Nephron (organoid): ENCODE measurements around the gene KIF21A.

Source experiments
- H3K27ac Mint-ChIP-seq, 3 experiments: 2 replicates each; pipeline ENCODE4 v1.8.0; 2020; ENCODE audit warnings: mixed read lengths in 3 of 3, mild to moderate bottlenecking in 2 of 3, moderate library complexity in 1 of 3
- H3K27me3 Mint-ChIP-seq: 2 replicates; pipeline ENCODE4 v1.8.0; 2021; ENCODE audit warnings: low read depth, mild to moderate bottlenecking, moderate library complexity, mixed read lengths
- H3K36me3 Mint-ChIP-seq: 2 replicates; pipeline ENCODE4 v1.8.0; 2020; ENCODE audit warnings: low read depth, mixed read lengths
- H3K4me1 Mint-ChIP-seq: 2 replicates; pipeline ENCODE4 v1.8.0; 2020; ENCODE audit warnings: mixed read lengths
- H3K4me3 Mint-ChIP-seq, 3 experiments: 2 replicates each; pipeline ENCODE4 v1.8.0; 2020; ENCODE audit warnings: mild to moderate bottlenecking in 3 of 3, mixed read lengths in 3 of 3, moderate library complexity in 2 of 3
- H3K9me3 Mint-ChIP-seq: 2 replicates; pipeline ENCODE4 v1.8.0; 2020; ENCODE audit warnings: mixed read lengths
- TF ChIP-seq, protein P1 (sequence below), 3 experiments: fragments of 200-600 bp; sonication (generic); IDR thresholded peaks; one replicate each; pipeline ENCODE4 v1.5.0; 2021; ENCODE audit warnings: antibody characterized with exemption in 3 of 3; ENCODE audit not compliant: unreplicated experiment in 3 of 3

KIF21A gene

DNA sequence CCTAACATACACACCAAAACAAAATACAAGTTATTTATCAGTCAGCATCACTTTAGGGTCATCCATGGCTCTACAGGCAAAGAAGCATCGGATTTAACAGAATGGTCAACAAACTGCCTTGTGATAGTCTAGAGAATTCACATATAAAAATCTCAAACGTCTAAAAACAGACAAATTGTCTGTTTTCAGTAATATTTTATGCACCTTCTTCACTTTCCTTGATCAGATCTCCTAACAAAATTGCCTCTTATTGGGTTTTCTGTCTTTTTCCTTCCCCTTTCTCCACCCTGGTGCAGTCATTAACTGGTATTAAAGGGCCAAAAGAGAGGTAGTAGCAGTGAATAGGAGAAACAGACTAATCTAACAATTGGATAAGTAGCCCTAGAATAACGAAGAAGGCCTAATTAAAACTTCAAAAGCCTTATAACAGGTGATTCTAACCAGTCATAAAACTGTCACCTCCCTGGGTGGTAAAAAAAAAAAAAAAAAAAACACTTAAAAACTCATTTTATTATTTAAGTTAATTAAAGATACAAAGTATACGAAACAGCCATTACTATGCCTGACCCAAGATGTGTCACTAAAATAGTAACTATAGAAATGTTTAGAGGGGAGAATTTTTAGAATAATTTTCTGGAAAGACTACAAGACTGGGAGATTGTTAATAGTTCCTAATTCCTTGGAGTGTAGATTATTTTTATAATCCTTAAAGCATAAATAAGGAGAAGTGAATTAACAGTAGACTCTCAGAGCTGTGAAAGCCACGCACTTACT, 1.5 kb downstream of the KIF21A start:
- no peaks in the 10 kb centered on the region for H3K36me3 Mint-ChIP-seq
- TF ChIP-seq, protein P1, sequence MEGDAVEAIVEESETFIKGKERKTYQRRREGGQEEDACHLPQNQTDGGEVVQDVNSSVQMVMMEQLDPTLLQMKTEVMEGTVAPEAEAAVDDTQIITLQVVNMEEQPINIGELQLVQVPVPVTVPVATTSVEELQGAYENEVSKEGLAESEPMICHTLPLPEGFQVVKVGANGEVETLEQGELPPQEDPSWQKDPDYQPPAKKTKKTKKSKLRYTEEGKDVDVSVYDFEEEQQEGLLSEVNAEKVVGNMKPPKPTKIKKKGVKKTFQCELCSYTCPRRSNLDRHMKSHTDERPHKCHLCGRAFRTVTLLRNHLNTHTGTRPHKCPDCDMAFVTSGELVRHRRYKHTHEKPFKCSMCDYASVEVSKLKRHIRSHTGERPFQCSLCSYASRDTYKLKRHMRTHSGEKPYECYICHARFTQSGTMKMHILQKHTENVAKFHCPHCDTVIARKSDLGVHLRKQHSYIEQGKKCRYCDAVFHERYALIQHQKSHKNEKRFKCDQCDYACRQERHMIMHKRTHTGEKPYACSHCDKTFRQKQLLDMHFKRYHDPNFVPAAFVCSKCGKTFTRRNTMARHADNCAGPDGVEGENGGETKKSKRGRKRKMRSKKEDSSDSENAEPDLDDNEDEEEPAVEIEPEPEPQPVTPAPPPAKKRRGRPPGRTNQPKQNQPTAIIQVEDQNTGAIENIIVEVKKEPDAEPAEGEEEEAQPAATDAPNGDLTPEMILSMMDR (IDR thresholded peaks at IDR 0.05; ENCODE audit: unreplicated experiment in 3 of 3) = no peak
- H3K27ac Mint-ChIP-seq = peak overlapping the region; percentile 10 to 93 (median 67)
- peaks cover 17% of the 10 kb centered on the region for H3K27me3 Mint-ChIP-seq
- peaks cover 10% of the 10 kb centered on the region for H3K4me1 Mint-ChIP-seq
- peak overlapping the region; percentile 87 to 93 (median 88) for H3K4me3 Mint-ChIP-seq
- H3K9me3 Mint-ChIP-seq = no peaks in the 10 kb centered on the region

GRCh38 chr12:39440781-39441180, 2.1 kb downstream of the KIF21A start:
- peak overlapping the region in 2 of 3 experiments; percentile 10 to 57 for H3K27ac Mint-ChIP-seq
- H3K4me3 Mint-ChIP-seq = peak overlapping the region; percentile 87 to 93 (median 88)
- H3K36me3 Mint-ChIP-seq = no peaks in the 10 kb centered on the region
- H3K4me1 Mint-ChIP-seq = peaks cover 10% of the 10 kb centered on the region
- TF ChIP-seq, protein P1 (IDR thresholded peaks at IDR 0.05; ENCODE audit: unreplicated experiment in 3 of 3) = no peak
- H3K27me3 Mint-ChIP-seq = peaks cover 17% of the 10 kb centered on the region
- H3K9me3 Mint-ChIP-seq = no peaks in the 10 kb centered on the region

DNA sequence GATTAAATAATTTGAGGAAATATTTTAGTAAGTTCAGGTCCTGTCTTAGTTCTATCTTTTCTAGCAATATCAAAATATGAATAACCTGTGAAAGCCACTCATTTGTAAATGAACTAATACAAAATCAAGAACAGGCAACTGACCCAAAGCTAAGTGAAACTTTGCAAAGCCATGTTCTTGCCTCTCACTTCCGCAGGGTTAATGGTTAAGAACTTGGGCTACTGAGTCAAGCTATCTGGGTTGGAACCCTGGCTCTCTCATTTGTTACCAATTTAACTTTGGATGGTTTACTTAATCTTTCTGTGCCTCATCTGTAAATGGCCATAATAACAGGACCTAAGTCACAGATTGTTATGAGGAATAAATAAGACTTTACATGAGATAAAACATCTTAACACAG, 2.8 kb downstream of the KIF21A start:
- peak overlapping the region in 1 of 3 experiments; percentile 54 for H3K27ac Mint-ChIP-seq

DNA sequence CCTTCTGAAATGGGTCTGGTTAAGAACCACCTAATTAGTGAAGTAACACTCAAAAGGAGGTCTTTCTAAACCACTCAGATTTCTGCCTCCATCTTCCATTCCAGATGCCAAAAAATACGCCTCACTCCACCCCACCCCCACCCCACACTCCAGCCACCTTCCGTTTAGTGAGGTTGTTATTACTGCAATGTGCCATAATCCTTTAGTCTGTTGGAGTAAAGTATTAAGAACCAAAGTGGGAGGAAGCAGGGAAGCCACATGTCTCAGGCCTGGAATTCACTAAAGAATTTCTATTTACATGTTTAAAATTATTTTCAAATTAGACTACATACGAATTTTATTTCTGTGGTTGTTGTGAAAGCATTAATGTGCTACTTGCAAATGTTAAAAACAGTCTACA, 7.4 kb downstream of the KIF21A start:
- TF ChIP-seq, protein P1 (IDR thresholded peaks at IDR 0.05; ENCODE audit: unreplicated experiment in 3 of 3) = no peak
- H3K4me1 Mint-ChIP-seq = no peaks in the 10 kb centered on the region
- no peak overlapping the region for H3K27ac Mint-ChIP-seq
- H3K9me3 Mint-ChIP-seq = no peaks in the 10 kb centered on the region
- H3K27me3 Mint-ChIP-seq = no peaks in the 10 kb centered on the region
- no peak overlapping the region for H3K4me3 Mint-ChIP-seq
- H3K36me3 Mint-ChIP-seq = no peaks in the 10 kb centered on the region

More for the DNA sequence above, 2.8 kb downstream of the KIF21A start:
- Mint-ChIP-seq H3K9me3 (no peaks in the 10 kb centered on the region), H3K36me3 (no peaks in the 10 kb centered on the region), H3K4me3 (peak overlapping the region; percentile 22 to 63 (median 41)), H3K27me3 (peaks cover 15% of the 10 kb centered on the region), H3K4me1 (peaks cover 10% of the 10 kb centered on the region)
- TF ChIP-seq, protein P1 (IDR thresholded peaks at IDR 0.05; ENCODE audit: unreplicated experiment in 3 of 3) = no peak

DNA sequence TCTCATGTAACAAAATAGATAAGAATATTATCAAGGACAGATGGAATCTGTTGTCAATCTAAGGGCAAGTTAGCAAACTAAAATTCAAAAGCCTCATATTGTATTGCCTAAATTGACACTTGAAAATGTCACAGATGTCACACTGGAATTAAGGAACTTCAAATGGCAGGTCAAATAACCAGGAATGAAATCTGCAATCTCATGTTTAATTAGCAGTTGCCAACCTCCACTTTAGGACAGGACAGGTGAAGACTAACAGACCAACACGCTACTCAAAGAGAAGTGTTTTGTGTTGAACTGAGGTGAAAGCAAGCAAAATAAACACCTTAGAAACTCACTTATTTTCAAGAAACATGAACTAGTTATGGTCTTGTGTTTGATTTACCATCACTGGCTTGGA, 11.1 kb downstream of the KIF21A start:
- Mint-ChIP-seq H3K9me3 (no peaks in the 10 kb centered on the region), H3K4me1 (no peaks in the 10 kb centered on the region), H3K27ac (no peak overlapping the region), H3K4me3 (no peak overlapping the region), H3K36me3 (peaks cover 4% of the 10 kb centered on the region), H3K27me3 (no peaks in the 10 kb centered on the region)
- TF ChIP-seq, protein P1 (IDR thresholded peaks at IDR 0.05; ENCODE audit: unreplicated experiment in 3 of 3) = no peak
